NCI-H69 (cell line): Measurements from ENCODE around the gene ITSN2.
"Not testable (repeated sequence)": the region's sequence is repeated elsewhere in the genome, so short reads cannot be mapped to it uniquely, and the experiment has no call there.

Experiments
- DNase-seq: peaks from one replicate; lab custom pipeline; 2025; lab: John Stamatoyannopoulos, UW

The ITSN2 gene

DNA sequence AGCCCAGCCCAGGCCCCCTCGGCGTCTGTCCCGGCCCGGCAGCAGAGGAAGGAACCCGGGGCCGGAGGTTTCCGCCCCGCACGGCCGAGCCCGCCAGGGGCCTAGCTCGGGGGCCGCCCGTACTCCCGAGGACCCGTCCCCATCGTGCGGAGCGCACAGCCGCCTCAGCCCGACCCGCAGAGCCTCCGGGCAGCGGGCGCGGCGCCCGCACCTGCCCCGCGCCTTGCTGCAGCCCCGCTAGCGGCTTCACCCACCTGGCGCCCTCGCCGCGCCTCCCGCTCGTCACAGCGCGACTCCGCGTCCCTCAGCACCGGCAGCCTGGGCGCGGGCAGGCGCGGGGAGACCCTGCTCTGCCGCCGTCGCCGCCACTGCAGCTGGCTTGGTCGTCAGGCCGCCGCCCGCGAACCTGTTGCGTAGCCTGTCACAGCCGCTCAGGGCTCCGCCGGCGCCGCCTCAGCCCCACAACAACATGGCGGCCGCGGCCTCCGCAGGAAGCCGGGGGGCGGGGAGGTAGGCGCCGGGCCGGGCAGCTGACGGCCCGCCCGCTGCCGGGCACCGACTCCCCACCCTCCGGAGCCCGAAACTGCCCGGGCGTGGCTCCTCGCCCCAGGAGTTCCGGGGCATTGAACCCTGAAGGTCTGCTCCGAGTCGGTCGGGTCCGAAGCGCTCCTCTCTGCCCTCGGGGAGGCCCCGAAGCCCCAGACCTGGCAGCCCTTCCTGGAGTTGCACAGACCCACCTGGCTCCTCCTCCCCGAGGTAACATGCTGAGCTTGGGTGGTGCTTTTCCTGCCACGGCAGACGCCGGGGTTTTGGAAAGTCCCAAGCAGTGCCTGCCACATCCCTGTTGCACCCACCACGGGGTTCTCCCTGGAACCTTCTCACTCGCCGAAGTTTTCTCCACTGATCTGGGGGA lies at the start of gene ITSN2:
Gene ITSN2, minus strand, starts transcription at position 487 of the 913 bp plus-strand sequence. CDS start 32,454 bp downstream, outside the sequence.
- DNase-seq = peak; percentile 78

DNA sequence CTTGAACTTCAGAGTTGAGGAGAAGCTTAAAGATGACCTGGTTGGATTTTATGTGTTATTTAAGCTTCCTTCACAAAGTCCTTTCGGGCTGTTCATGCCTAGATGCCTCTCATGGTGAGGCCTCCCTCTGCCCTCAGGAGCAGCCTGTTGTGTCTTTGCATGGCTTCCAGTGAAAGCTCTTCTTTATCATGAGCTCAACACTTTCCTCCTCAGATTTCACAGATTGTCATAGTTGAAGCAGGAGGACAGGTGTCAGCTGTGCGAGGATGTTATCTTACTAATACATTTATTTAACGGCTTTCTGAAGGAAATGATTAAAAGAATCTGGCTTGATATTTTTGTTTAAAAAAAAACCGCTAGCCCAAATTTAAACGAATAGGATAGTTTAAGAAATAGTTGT lies 48.8 kb upstream of the ITSN2 start:
- no peak for DNase-seq

DNA sequence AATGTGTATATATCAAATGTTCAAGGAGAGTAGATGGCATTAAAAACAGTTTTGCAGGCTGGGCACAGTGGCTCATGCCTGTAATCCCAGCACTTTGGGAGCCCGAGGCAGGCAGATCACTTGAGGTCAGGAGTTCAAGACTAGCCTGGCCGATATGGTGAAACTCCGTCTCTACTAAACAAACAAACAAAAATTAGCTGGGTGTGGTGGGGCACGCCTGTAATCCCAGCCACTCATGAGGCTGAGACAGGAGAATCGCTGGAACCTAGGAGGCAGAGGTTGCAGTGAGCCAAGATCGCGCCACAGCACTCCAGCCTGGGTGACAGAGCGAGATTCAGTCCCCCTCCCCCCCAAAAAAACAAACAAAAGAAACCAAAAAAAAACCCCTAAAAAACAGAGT lies 48.4 kb upstream of the ITSN2 start:
- not testable (repeated sequence) for DNase-seq

DNA sequence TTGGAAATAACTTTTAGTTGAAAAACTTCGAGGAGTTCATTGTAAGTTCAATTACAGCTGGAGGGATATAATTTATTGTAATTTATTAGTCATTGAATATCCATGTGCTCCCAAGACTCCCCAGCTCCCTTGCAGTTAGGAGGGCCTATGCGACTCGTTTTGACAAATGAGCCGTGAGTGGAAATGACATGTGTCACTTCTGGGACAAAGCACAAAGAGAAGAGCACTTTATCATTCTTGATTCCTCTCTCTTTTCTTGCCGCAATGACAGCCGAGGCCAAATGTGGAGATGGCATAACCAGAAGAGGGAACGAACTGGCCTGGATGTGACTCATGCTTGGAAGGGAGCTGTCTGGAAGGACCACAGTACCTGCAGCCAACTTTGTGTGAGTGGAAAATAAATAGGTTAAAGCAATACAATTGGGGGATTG lies 44.2 kb upstream of the ITSN2 start:
- no peak for DNase-seq

DNA sequence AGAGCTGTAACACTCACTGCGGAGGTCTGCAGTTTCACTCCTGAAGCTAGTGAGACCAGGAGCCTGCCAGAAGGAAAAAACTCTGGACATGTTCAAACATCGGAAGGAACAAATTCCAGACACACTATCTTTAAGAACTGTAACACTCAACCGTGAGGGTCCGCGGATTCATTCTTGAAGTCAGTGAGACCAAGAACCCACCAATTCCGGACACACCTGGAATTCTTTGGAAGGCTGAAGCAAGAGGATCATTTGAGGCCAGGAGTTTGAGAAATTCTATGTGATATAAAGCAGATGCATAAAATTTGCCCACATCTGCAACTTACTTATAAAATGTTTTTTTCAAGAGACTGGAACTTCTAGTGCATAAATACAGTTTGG lies 43.5 kb upstream of the ITSN2 start:
- DNase-seq = no peak

DNA sequence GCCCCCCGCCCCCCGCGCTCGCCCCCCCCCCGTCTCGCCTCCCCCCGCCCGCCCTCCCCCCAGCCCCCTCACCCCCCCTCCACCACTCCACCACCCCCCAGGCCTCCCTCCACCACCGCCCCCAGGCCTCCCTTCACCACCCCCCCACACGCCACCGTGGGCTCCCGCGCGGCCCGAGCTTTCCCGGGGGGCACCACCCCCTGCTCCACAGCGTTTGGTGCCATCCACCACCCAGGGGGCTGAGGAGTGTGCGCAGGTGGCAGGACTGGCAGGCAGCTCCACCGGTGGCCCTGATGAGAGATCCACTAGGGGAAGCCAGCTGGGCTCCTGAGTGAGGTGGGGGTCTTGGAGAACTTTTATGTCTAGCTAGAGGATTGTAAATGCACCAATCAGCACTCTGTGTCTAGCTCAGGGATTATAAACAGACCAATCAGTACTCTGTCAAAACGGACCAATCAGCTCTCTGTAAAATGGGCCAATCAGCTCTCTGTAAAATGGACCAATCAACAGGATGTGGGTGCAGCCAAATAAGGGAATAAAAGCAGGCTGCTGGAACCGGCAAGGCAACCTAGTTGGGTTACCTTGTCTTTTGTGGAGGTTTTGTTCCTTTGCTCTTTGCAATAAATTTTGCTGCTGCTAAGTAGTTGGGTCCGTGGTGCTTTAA lies 43.0 kb upstream of the ITSN2 start:
- no peak for DNase-seq

DNA sequence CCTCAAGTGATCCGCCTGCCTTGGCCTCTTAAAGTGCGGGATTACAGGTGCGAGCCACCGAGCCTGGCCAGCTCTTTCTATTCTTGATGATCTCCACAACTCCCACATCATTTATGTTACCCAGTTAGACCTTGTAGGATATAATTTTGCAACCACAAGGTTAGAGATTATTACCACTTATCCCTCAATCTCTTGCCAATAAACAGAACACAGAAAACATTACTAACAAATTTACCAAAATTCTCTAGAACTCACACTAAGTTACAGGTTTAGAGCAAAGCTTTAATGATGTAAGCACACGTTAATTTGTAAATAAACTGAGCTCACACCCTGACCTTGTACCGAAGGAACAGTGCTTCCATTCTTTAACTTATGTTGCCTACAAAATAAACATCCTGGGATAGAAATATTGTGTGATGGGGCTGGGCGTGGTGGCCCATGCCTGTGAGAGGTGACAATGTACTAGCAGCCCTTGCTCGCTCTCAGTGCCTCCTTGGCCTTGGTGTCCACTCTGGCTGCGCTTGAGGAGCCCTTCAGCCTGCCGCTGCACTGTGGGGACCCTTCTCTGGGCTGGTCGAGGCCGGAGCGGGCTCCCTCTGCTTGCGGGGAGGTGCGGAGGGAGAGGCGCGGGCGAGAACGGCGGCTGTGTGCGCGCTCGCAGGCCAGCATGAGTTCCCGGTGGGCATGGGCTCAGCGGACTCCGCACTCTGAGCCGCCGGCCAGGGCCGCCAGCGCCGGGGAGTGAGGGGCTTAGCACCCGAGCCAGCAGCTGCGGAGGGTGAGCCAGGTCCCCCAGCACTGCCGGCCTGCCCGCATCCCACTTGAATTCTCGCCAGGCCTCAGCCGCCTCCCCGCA lies 42.1 kb upstream of the ITSN2 start:
- DNase-seq = no peak

DNA sequence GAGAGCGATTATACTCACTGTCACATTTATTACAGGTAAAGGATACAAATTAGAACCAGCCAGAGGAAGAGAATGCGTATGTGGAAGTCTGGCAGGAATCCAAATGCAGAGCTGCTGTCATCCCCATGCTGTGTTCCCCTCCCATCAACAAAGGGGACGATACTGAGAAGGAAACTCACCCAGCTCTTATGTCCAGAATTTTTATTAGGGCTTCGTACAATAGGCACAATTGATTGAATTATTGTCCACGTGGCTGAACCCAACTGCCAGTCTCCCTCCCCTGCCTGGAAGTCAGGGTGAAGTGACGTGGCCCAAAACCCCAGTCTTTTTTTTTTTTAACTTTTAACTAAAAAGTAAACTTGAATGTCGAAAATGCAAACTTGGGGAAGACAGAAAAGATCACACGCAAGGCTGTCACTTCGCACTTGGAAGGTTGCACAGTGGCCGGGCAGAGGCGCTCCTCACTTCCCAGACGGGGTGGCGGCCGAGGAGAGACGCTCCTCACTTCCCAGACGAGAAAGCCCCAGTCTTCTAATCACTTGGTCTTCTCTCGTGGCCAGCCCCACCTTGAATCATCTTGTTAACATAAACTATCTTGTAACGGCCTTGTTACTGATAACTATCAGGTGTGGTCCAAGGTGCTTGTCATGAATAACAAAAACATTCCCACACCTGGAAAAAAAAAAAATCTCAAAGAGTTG lies 40.0 kb upstream of the ITSN2 start:
- peak; percentile 70 for DNase-seq

DNA sequence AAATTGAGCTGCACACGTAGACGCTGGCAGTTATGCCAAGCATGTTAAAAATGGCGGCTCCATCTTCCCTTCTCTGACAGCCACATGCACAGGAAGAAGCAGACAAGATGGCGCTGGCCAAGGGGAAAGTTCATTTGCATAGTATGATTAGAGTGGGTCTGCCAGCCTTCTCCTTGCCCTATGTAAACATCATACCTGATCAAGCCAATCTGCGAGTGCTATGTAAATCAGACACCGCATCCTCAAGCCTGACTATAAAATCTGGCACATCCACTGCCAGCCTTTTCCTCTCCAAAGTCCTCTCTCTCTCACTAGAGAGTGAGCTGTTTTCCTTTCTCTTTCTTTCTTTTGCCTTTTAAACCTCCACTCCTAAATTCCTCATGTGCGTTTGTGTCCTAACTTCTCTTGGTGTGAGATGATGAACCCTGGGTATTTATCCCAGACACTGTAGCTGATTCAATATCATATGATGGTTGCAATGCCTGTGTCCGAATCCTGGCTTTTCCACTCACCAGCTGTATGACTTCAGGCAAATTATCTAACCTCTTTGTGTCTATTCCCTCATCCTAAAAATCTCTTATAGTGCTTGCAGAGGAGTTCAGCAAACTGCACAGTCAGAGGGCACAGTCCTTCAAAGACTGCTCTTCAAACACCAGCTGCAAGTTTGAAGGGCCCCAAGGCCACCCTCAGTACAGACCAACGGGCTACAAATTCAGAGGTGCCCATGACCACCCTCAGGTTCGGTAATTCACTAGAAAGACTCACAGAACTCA lies 39.3 kb upstream of the ITSN2 start:
- DNase-seq = peak; percentile 68

DNA sequence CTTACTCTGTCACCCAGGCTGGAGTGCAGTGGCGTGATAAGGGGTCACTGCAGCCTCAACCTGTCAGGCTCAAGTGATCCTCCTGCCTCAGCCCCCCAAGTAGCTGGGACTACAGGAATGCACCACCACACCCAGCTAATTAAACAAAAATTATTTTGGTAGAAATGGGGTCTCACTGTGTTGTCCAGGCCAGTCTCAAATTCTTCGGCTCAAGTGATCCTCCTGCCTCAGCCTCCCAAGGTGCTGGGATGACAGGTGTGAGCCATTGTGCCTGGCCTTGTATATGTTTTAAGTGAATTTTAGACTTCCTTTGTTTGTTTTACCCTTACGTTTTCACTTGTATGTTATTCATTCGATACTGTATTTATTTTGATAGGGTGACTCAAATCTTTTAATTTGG lies 34.7 kb upstream of the ITSN2 start:
- DNase-seq = no peak

DNA sequence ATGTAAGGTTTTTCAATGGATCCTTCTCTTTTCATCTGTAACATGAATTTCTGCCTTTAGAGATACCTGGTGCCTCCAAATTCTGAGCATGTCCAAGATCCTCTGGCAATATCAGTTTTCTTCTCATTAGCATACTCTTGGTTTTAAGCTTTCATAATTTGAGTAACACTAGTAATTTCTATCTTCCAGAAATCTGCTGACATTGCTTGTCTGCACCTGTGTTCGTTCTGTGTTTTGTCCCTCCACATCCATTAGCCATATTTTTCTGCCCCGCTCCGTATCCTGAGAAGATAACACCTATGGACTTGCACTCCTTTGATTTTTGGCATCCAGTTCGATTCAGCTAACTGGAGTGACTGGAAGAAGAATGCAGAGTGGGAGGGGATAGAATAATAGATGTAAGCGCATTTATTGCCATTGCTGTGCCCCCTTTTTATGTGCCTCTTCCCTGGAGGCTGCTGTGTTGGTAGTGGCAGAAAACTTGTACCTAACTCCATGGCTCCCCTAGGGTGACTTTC lies 32.3 kb upstream of the ITSN2 start:
- no peak for DNase-seq

DNA sequence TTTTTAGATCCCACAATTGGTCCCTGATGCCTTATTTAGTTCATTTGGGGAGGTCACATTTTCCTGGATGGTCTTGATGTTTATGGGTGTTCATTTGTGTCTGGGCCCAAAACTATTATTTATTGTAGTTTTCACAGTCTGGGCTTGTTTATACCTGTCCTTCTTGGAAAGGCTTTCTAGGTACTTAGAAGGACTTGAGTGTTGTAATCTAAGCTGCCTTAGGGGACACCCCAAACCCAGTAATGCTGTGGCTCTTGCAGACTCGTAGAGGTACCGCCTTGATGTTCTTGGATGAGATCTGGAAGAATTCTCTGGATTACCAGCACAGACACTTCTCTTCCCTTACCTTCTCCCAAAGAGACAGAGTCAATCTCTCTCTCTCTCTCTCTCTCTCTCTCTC lies 25.0 kb upstream of the ITSN2 start:
- DNase-seq = no peak

DNA sequence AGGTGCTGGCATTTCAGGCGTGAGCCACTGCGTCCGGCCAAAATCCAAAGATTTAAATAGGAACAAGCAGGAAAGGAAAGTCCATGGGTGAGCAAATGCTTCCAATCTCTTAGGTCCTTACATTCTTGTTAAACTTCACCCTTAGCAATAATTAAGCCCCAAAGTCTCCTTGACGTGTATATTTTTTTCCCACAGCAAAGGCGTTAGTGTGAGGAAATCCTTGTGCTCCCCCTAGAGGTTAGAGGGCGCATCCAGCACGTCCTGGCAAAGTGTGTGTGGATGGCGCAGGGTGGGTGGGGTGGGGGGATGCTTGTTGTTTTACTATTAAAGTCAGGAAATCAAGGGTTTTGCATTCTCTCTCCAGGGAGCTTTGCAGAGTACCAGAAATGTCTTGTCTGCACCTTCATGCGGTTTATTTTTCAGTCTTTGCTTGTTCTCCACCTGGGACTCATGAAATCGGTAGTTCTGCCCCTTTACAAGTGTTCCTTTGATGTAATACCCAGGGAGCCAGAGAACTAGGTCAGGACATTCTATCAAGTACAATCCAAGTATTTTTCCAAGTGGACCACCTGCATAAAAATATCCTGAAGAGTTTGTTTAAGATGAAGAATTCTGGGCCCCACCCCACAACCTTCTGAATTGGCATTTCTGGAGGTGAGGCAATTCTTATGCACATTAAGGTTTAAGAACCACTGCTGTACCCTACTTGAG lies 22.2 kb upstream of the ITSN2 start:
- DNase-seq = peak; percentile 68

DNA sequence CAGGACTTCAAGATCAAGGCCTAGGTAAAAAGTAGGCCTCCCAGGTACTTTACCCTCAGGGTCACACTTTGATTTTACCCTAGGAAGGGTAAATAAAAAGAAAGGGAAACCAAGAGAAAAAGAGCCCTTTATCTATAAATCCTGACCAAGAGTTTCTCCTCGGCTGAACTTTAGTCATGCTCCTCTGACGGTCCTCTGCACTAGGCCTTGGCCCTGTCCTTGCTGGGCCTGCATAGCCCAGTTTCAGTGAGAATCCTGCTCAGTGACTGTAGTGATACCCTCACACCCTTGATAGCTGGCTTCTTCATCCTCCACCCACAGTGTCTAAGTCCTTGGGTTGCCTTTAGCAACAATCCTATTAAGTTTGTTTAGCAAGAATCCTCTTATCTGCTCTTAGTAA lies 20.5 kb upstream of the ITSN2 start:
- DNase-seq = no peak

DNA sequence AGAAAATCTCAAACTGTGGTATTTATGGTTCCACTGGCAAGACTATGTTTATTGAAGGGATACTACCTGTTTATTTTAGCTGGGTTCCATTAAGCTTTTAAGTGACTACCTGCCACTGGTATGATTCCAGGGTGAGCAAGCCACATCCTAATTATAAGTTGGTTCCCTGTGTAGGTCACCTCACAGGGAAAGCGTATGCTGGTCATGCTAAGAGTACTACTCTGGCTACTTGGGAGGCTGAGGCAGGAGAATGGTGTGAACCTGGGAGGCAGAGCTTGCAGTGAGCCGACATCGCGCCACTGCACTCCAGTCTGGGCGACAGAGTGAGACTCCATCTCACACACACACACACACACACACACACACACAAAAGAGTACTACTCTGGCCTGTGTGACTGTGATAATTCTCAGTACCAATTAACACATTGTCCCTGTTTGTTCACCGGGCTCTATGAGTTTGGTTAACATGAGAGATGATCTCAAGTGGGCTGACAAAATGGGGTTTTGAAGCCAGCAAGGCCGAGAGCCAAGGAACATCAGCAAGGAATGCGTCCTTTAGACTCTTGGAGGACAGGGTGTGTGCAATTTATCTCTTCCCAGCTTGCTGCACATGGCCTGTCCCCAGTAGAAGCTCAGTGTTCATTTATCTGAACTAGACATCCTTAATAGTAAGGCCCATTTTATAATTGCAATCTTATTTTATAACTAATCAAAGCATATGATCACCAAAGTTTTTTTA lies 15.2 kb upstream of the ITSN2 start:
- no peak for DNase-seq

DNA sequence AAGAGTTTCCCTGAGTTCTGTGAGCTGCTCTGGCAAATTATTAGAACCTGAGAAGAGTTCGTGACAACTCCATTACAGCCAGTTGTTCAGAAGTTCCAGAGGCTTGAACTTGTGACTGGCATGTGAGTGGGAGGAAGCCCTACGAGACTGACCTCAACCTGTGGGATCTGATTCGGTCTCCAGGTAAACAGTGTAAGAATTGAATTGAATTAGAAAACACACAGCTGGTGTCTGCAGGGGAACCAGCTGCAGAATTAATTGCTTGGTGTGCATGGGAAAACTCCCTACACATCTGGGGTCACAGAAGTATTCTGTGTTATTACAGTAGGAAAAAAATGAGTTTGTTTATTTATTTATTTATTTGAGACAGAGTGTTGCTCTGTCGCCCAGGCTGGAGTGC lies 14.0 kb upstream of the ITSN2 start:
- peak; percentile 52 for DNase-seq

DNA sequence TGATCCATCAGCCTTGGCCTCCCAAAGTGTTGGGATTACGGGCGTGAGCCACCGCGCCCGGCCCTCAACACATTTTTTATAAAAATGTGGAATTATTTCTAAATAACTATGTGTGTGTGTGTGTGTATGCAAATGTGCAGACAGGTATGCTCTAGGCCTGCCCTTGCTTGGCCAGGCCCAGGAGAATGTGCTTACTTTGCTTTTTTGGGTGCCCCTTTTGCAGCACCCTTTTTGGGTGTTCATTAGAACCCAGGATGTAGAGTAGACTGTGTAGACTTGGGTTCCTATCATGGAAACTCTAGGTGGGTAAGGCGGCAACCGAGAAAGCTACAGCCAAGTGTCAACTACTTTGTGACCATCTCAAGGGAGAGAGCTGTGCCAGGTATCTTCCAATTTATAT lies 11.7 kb upstream of the ITSN2 start:
- no peak for DNase-seq

DNA sequence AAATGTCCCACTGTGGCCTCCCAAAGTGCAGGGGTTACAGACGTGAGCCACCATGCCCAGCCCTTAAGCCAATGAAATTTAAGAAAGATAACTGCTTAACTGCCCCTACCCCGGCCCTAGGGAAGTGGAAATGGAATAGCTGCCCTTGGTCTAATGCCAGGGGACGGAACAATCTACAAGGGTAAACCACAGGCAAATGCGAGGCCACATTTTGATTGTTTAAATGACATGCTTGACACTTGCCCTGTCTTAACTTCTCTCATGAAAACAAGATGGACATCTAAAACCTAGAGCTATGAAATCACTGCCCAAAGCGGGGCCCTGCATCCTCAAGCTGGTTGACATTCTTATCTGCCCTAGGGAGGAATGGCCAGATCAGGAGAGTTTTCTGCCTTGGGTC lies 5.5 kb upstream of the ITSN2 start:
- DNase-seq = no peak

DNA sequence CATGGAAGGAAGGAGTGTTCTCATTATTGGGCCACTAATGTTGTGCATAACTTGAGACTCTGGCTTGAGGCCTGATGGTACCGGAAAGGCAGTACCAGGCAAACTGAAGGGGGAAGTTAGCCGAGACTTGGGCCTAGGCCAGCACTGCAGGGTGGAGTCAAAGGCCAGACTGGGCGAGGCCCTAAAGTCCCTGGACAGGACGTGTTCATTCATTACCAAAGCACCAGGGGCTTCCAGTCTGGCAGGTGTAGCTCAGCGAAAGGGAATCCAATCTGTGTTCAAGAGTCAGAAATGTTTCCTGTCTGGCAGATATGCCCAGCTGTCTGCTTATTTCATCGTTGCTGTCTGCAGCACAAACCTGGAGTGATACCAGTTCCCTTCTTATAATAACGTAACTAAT lies 4.7 kb upstream of the ITSN2 start:
- peak; percentile 80 for DNase-seq
